ENCODE measurements around the gene RPL18A.

The RPL18A gene

GRCh38 chr19:17863520-17864182 lies 3.9 kb downstream of the RPL18A start:
- H3K27me3 ChIP-seq (ENCODE audit: insufficient read depth, insufficient read length), result no peaks in the 10 kb centered on the region
- peak overlapping the region; percentile 52 for H3K9ac ChIP-seq (ENCODE audit: insufficient read length, low read depth)
- DNase-seq (ENCODE audit: low read depth, low spot score), result no peak
- H3K4me3 ChIP-seq (ENCODE audit: insufficient read length, low read depth), result no peak overlapping the region
- TF ChIP-seq YY1 (IDR thresholded peaks at IDR 0.05; ENCODE audit: insufficient read depth, insufficient read length), result no peak
- no peak for TF ChIP-seq SUZ12 (IDR thresholded peaks at IDR 0.05; ENCODE audit: extremely low read depth, insufficient read depth, insufficient read length)
- TF ChIP-seq ZNF274 (IDR thresholded peaks at IDR 0.05; ENCODE audit: low read depth, low read length), result no peak
- no peaks in the 10 kb centered on the region for H3K9me3 ChIP-seq (ENCODE audit: insufficient read depth, low read length)
- H3K36me3 ChIP-seq (ENCODE audit: insufficient read depth, insufficient read length, low read length), result peaks cover 51% of the 10 kb centered on the region
- peaks cover 23% of the 10 kb centered on the region for H3K4me1 ChIP-seq (ENCODE audit: insufficient read depth, insufficient read length)

- peaks cover 26% of the 10 kb centered on the region for H3K4me1 ChIP-seq (ENCODE audit: insufficient read depth, insufficient read length)
- TF ChIP-seq YY1 (IDR thresholded peaks at IDR 0.05; ENCODE audit: insufficient read depth, insufficient read length), result no peak
- TF ChIP-seq ZNF274 (IDR thresholded peaks at IDR 0.05; ENCODE audit: low read depth, low read length), result no peak
- no peak for TF ChIP-seq SUZ12 (IDR thresholded peaks at IDR 0.05; ENCODE audit: extremely low read depth, insufficient read depth, insufficient read length)
- no peak for DNase-seq (ENCODE audit: low read depth, low spot score)
Observed at GRCh38 chr19:17865364-17866311, 5.9 kb downstream of the RPL18A start.

GRCh38 chr19:17866312-17866963 lies 6.7 kb downstream of the RPL18A start:
- peaks cover 24% of the 10 kb centered on the region for H3K4me1 ChIP-seq (ENCODE audit: insufficient read depth, insufficient read length)
- H3K9ac ChIP-seq (ENCODE audit: insufficient read length, low read depth), result no peak overlapping the region
- H3K36me3 ChIP-seq (ENCODE audit: insufficient read depth, insufficient read length, low read length), result peaks cover 36% of the 10 kb centered on the region
- TF ChIP-seq ZNF274 (IDR thresholded peaks at IDR 0.05; ENCODE audit: low read depth, low read length) (no peak), YY1 (IDR thresholded peaks at IDR 0.05; ENCODE audit: insufficient read depth, insufficient read length) (no peak), SUZ12 (IDR thresholded peaks at IDR 0.05; ENCODE audit: extremely low read depth, insufficient read depth, insufficient read length) (no peak)
- H3K27me3 ChIP-seq (ENCODE audit: insufficient read depth, insufficient read length), result peaks cover 13% of the 10 kb centered on the region
- H3K4me3 ChIP-seq (ENCODE audit: insufficient read length, low read depth), result no peak overlapping the region
- no peak for DNase-seq (ENCODE audit: low read depth, low spot score)
- H3K9me3 ChIP-seq (ENCODE audit: insufficient read depth, low read length), result no peaks in the 10 kb centered on the region

More at GRCh38 chr19:17865364-17866311, 5.9 kb downstream of the RPL18A start:
- peak overlapping the region; percentile 13 for H3K9ac ChIP-seq (ENCODE audit: insufficient read length, low read depth)
- H3K4me3 ChIP-seq (ENCODE audit: insufficient read length, low read depth), result no peak overlapping the region
- H3K36me3 ChIP-seq (ENCODE audit: insufficient read depth, insufficient read length, low read length), result peaks cover 44% of the 10 kb centered on the region
- H3K27me3 ChIP-seq (ENCODE audit: insufficient read depth, insufficient read length), result peaks cover 5% of the 10 kb centered on the region
- H3K9me3 ChIP-seq (ENCODE audit: insufficient read depth, low read length), result no peaks in the 10 kb centered on the region

- Histone ChIP-seq H3K9ac (ENCODE audit: insufficient read length, low read depth) (no peak overlapping the region), H3K4me1 (ENCODE audit: insufficient read depth, insufficient read length) (peaks cover 19% of the 10 kb centered on the region)
- DNase-seq (ENCODE audit: low read depth, low spot score), result no peak
Observed at GRCh38 chr19:17866964-17867486, 7.3 kb downstream of the RPL18A start.

GRCh38 chr19:17868669-17869068 lies 9.0 kb downstream of the RPL18A start:
- DNase-seq (ENCODE audit: low read depth, low spot score), result no peak
- H3K9me3 ChIP-seq (ENCODE audit: insufficient read depth, low read length), result no peaks in the 10 kb centered on the region
- H3K9ac ChIP-seq (ENCODE audit: insufficient read length, low read depth), result peak overlapping the region; percentile 32
- TF ChIP-seq SUZ12 (IDR thresholded peaks at IDR 0.05; ENCODE audit: extremely low read depth, insufficient read depth, insufficient read length) (no peak), YY1 (IDR thresholded peaks at IDR 0.05; ENCODE audit: insufficient read depth, insufficient read length) (no peak), ZNF274 (IDR thresholded peaks at IDR 0.05; ENCODE audit: low read depth, low read length) (no peak)
- H3K27me3 ChIP-seq (ENCODE audit: insufficient read depth, insufficient read length), result peaks cover 32% of the 10 kb centered on the region
- peaks cover 14% of the 10 kb centered on the region for H3K36me3 ChIP-seq (ENCODE audit: insufficient read depth, insufficient read length, low read length)
- no peak overlapping the region for H3K4me3 ChIP-seq (ENCODE audit: insufficient read length, low read depth)
- H3K4me1 ChIP-seq (ENCODE audit: insufficient read depth, insufficient read length), result peaks cover 18% of the 10 kb centered on the region

More at GRCh38 chr19:17866964-17867486, 7.3 kb downstream of the RPL18A start:
- no peak for TF ChIP-seq YY1 (IDR thresholded peaks at IDR 0.05; ENCODE audit: insufficient read depth, insufficient read length)
- TF ChIP-seq ZNF274 (IDR thresholded peaks at IDR 0.05; ENCODE audit: low read depth, low read length), result no peak
- TF ChIP-seq SUZ12 (IDR thresholded peaks at IDR 0.05; ENCODE audit: extremely low read depth, insufficient read depth, insufficient read length), result no peak
- H3K27me3 ChIP-seq (ENCODE audit: insufficient read depth, insufficient read length), result peaks cover 19% of the 10 kb centered on the region
- H3K9me3 ChIP-seq (ENCODE audit: insufficient read depth, low read length), result no peaks in the 10 kb centered on the region
- peaks cover 30% of the 10 kb centered on the region for H3K36me3 ChIP-seq (ENCODE audit: insufficient read depth, insufficient read length, low read length)
- no peak overlapping the region for H3K4me3 ChIP-seq (ENCODE audit: insufficient read length, low read depth)

GRCh38 chr19:17869114-17869608 lies 9.5 kb downstream of the RPL18A start:
- H3K27me3 ChIP-seq (ENCODE audit: insufficient read depth, insufficient read length), result peaks cover 35% of the 10 kb centered on the region
- H3K9me3 ChIP-seq (ENCODE audit: insufficient read depth, low read length), result no peaks in the 10 kb centered on the region
- TF ChIP-seq ZNF274 (IDR thresholded peaks at IDR 0.05; ENCODE audit: low read depth, low read length) (no peak), SUZ12 (IDR thresholded peaks at IDR 0.05; ENCODE audit: extremely low read depth, insufficient read depth, insufficient read length) (no peak), YY1 (IDR thresholded peaks at IDR 0.05; ENCODE audit: insufficient read depth, insufficient read length) (no peak)
- peak; percentile 85 for DNase-seq (ENCODE audit: low read depth, low spot score)
- peaks cover 9% of the 10 kb centered on the region for H3K36me3 ChIP-seq (ENCODE audit: insufficient read depth, insufficient read length, low read length)
- H3K9ac ChIP-seq (ENCODE audit: insufficient read length, low read depth), result no peak overlapping the region
- no peak overlapping the region for H3K4me3 ChIP-seq (ENCODE audit: insufficient read length, low read depth)
- peaks cover 14% of the 10 kb centered on the region for H3K4me1 ChIP-seq (ENCODE audit: insufficient read depth, insufficient read length)

Data from NT2/D1 (cell line).